GM12878 (cell line): ENCODE data around the gene PLPP2.

ENCODE experiments used
- RAD51 ChIP-seq: fragments of 450-650 bp; IDR thresholded peaks from 2 replicates; pipeline ENCODE4 v1.6.1; 2016; ENCODE audit warnings: moderate library complexity, mild to moderate bottlenecking, inconsistent platforms
- SREBF1 ChIP-seq: IDR thresholded peaks from 2 replicates; pipeline ENCODE4 v1.6.1; 2012; ENCODE audit warnings: mild to moderate bottlenecking, low read length
- TF ChIP-seq, protein P1 (sequence below): IDR thresholded peaks from 2 replicates; pipeline ENCODE4 v1.6.1; 2012; ENCODE audit warnings: low read depth, low read length, improper control_type of control experiment

DNA sequence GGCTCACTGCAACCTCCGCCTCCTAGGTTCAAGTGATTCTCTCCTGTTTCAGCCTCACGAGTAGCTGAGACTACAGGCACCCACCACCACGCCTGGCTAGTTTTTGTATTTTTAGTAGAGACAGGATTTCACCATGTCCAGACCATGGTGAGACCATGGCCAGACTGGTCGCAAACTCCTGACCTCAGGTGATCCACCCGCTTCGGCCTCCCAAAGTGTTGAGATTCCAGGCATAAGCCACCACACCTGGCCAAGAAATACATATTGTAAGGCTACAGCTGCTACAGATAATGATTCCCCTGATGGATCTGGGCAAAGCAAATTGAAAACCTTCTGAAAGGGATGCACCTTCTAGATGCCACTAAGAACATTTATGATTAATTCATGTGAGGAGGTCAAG lies 17.8 kb downstream of the PLPP2 start:
- TF ChIP-seq, protein P1, sequence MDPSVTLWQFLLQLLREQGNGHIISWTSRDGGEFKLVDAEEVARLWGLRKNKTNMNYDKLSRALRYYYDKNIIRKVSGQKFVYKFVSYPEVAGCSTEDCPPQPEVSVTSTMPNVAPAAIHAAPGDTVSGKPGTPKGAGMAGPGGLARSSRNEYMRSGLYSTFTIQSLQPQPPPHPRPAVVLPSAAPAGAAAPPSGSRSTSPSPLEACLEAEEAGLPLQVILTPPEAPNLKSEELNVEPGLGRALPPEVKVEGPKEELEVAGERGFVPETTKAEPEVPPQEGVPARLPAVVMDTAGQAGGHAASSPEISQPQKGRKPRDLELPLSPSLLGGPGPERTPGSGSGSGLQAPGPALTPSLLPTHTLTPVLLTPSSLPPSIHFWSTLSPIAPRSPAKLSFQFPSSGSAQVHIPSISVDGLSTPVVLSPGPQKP, result no peak
- TF ChIP-seq SREBF1 (no peak), RAD51 (no peak)
